ENCODE results near the gene KDM4B.
"Not testable (repeated sequence)": the region's sequence is repeated elsewhere in the genome, so short reads cannot be mapped to it uniquely, and the experiment has no call there.

Gene KDM4B

DNA sequence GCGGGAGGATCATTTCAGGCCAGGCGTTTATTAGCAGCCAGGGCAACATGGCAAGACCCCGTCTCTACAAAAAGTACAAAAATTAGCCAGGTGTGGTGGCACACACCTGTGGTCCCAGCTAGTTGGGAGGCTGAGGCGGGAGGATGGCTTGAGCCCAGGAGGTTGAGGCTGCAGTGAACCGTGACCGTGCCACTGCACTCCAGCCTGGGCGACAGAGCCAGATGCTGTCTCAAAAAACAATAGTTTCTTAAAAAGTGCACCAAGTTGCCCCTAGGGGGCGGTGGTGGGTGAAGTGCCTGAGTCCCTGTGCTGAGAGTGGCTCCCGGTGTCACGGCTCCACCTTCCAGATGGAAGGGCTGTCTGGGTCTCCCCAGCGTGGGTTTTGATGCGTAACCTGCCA, 60.7 kb downstream of the KDM4B start:
- Histone ChIP-seq H3K4me1 (ENCODE audit: control insufficient read depth, insufficient read depth, low read length) (peaks cover 16% of the 10 kb centered on the region), H3K36me3 (ENCODE audit: control insufficient read depth, insufficient read depth, low read length, severe bottlenecking) (peaks cover 19% of the 10 kb centered on the region)
- H3K4me3 ChIP-seq (ENCODE audit: low read length); H3K9ac ChIP-seq (ENCODE audit: low read length); H3K9me3 ChIP-seq (ENCODE audit: control insufficient read depth, low read length); H3K27me3 ChIP-seq (replicated peaks; ENCODE audit: control insufficient read depth, insufficient read depth, low read length): not testable (repeated sequence)
- DNase-seq (ENCODE audit: low read depth): peak; percentile 71

DNA sequence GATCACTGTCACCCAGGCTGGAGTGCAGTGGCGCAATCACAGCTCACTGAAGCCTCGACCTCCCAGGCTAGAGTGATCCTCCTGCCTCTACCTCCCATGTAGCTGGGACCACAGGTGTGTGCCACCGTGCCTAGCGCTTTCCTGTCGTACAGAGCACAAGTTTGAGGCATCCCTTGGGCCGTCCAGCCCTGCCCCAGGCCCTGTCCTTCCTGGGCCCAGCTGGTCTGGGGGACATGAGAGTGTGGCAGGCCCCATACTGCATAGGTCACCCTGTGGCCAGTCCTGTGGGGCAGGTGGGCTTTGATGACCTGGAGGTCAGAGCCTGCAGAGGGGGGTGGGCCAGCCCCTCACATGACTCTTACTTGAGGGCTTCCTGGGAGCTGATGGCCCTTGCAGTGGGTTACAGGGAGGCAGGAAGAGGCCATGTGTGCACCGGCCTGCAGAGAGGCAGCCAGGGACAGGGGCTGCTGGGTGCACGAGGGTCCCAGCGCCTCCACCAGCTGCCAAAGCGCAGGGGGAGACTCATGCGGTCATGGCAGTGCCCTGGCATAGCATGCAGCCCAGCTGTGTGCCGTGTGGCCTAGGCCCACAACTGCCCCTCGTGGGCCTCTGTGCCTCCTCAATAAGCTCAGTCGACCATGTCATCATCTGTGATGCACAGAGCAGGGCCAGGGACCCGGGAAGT, 61.4 kb downstream of the KDM4B start:
- H3K4me3 ChIP-seq (ENCODE audit: low read length): no peak overlapping the region
- DNase-seq (ENCODE audit: low read depth): no peak
- peaks cover 26% of the 10 kb centered on the region for H3K36me3 ChIP-seq (ENCODE audit: control insufficient read depth, insufficient read depth, low read length, severe bottlenecking)

DNA sequence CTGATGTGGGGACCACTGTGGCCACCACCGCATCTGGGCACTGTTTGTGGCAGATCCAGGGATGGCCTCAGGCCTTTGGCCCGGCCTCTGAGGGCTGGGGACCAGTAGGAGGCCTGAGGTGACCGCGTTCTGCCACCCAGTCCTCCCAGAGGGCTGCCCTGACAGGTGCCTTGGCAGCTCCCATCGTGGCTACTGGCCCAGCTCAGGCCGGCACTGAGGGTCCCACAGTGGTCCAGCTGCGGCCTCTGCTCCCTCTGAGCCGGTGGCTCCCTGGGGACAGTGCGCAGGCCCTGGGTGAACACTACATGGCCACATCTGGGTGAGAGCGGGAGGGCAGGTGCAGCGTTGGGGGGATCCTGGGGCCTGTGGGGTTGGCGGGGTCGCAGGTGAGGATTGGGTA, 61.9 kb downstream of the KDM4B start:
- H3K4me3 ChIP-seq (ENCODE audit: low read length): no peak overlapping the region
- no peak overlapping the region for H3K9ac ChIP-seq (ENCODE audit: low read length)
- H3K4me1 ChIP-seq (ENCODE audit: control insufficient read depth, insufficient read depth, low read length): peaks cover 16% of the 10 kb centered on the region
- H3K36me3 ChIP-seq (ENCODE audit: control insufficient read depth, insufficient read depth, low read length, severe bottlenecking): peaks cover 28% of the 10 kb centered on the region
- no peak for DNase-seq (ENCODE audit: low read depth)
- H3K9me3 ChIP-seq (ENCODE audit: control insufficient read depth, low read length): no peaks in the 10 kb centered on the region
- H3K27me3 ChIP-seq (replicated peaks; ENCODE audit: control insufficient read depth, insufficient read depth, low read length): no peaks in the 10 kb centered on the region

More for the DNA sequence above, 61.4 kb downstream of the KDM4B start:
- Histone ChIP-seq H3K27me3 (replicated peaks; ENCODE audit: control insufficient read depth, insufficient read depth, low read length) (no peaks in the 10 kb centered on the region), H3K4me1 (ENCODE audit: control insufficient read depth, insufficient read depth, low read length) (peaks cover 16% of the 10 kb centered on the region), H3K9ac (ENCODE audit: low read length) (peak overlapping the region; percentile 6), H3K9me3 (ENCODE audit: control insufficient read depth, low read length) (no peaks in the 10 kb centered on the region)

DNA sequence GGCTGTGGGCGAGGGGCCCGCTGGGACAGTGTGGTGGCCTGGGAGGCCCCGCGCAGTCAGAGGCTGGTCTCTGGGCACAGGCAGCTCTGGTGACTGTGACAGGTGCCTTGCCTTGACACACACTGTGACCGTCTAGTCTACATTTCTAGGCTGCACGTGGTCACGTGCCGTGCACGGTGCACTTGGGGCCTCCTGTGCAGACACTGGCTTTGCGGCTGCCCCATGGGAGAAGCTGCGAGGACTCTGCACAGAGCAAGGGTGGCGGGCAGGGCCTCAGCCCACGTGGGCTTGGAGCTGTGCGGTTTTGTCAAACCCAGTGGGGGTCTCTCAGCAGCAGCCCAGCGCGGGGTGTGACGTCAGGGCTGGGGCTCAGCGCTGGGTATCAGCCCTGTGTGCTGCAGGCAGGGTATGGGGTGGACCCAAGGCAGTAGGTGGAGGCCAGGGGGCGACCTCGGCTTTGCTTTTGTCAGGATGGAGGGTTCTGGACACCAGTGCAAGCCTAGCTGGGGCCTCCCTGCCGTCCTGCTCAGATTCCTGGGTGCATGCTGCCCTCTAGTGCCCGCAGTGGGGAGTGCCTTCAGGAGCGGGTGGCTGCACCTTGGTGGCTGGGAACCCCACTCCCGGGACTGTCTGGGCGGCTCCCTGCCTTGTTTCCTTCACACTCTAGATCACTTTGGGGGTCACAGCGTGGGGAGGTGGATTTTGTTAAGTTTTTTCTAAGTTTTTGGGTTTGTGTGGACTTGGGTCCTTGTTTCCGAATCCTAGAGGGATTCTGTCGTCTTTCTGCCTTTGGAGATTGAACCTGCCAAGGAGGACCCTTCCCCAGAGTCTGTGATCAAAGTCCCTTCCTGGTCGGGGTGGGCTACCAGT, 62.6 kb downstream of the KDM4B start:
- Histone ChIP-seq H3K36me3 (ENCODE audit: control insufficient read depth, insufficient read depth, low read length, severe bottlenecking) (peaks cover 28% of the 10 kb centered on the region), H3K4me3 (ENCODE audit: low read length) (no peak overlapping the region), H3K27me3 (replicated peaks; ENCODE audit: control insufficient read depth, insufficient read depth, low read length) (no peaks in the 10 kb centered on the region), H3K9ac (ENCODE audit: low read length) (no peak overlapping the region), H3K9me3 (ENCODE audit: control insufficient read depth, low read length) (no peaks in the 10 kb centered on the region), H3K4me1 (ENCODE audit: control insufficient read depth, insufficient read depth, low read length) (peaks cover 16% of the 10 kb centered on the region)
- peak; percentile 85 for DNase-seq (ENCODE audit: low read depth)

DNA sequence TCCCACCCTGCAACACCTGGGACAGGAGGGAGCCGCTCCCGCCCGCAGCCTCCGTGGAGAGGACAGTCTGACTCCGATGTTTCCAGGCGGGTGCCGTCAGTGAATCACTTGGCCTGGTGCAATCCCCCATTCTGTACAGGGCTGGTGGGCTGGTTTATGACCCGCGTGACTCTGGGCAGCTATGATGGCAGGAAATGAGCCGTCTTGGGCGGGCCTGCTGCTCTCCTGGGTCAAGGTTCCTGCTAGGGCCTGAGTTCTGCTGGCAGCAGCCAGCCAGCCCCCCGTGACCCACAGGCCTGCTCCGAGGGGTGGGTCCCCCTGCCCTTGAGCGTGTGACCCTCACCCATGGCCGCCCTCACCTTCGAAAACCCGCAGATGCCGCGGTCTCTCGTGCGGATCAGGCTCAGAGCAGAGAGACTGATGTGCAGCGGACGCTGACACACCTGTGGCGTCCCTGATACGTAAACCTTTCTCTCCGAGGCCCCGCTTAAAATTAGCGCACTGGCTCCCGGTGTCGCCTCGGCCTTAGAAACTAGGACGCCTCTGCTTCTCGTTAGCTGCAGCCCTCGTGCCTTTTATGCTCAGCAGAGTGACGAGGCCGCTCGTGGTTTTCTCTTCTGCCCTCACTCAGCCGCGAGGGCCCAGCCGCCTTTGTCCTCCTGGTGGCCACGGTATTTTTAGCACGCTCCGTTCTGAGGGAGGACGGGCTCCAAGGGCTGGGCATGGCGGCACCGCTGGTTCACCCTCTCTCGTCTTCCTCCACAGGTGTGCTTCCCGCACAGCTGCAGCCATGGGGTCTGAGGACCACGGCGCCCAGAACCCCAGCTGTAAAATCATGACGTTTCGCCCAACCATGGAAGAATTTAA, 63.4 kb downstream of the KDM4B start:
- Histone ChIP-seq H3K9me3 (ENCODE audit: control insufficient read depth, low read length) (no peaks in the 10 kb centered on the region), H3K36me3 (ENCODE audit: control insufficient read depth, insufficient read depth, low read length, severe bottlenecking) (peaks cover 28% of the 10 kb centered on the region), H3K4me3 (ENCODE audit: low read length) (no peak overlapping the region), H3K27me3 (replicated peaks; ENCODE audit: control insufficient read depth, insufficient read depth, low read length) (no peaks in the 10 kb centered on the region), H3K4me1 (ENCODE audit: control insufficient read depth, insufficient read depth, low read length) (peaks cover 11% of the 10 kb centered on the region), H3K9ac (ENCODE audit: low read length) (no peak overlapping the region)
- no peak for DNase-seq (ENCODE audit: low read depth)

DNA sequence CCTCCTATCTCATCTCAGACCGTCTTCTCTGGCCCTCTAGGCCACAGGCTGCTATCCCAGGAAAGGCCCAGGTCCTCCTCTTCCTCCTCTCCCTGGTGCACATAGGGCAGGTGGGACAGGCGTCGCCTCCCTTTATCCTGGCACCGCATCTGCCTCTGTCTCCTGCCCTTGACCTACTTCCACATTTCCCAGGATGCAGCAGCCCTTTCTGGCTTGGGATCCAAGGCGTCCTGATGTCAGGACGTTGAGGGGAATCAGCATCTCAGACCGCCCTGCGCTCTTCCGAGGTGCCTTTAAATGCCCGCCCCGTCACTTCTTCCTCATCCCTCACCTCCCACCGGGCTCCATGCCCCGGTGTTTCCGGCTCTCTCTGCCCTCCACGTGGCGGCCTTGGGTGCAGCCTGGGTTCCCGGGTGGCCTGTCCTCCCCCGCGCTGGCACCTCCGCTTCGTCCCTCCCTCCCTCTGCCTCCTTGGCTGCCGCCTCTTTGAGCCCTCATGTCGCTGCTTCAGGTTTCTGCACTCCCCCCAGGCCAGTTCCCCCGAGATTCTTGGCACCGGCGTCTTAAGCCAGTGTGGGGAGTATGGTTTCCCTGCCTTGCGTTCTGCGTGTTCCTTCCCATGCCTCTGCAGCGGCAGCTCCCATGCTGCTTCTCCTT, 66.3 kb downstream of the KDM4B start:
- no peak for DNase-seq (ENCODE audit: low read depth)
- Histone ChIP-seq H3K9me3 (ENCODE audit: control insufficient read depth, low read length) (no peaks in the 10 kb centered on the region), H3K27me3 (replicated peaks; ENCODE audit: control insufficient read depth, insufficient read depth, low read length) (no peaks in the 10 kb centered on the region), H3K4me1 (ENCODE audit: control insufficient read depth, insufficient read depth, low read length) (peaks cover 16% of the 10 kb centered on the region), H3K4me3 (ENCODE audit: low read length) (no peak overlapping the region), H3K9ac (ENCODE audit: low read length) (no peak overlapping the region), H3K36me3 (ENCODE audit: control insufficient read depth, insufficient read depth, low read length, severe bottlenecking) (peaks cover 35% of the 10 kb centered on the region)

DNA sequence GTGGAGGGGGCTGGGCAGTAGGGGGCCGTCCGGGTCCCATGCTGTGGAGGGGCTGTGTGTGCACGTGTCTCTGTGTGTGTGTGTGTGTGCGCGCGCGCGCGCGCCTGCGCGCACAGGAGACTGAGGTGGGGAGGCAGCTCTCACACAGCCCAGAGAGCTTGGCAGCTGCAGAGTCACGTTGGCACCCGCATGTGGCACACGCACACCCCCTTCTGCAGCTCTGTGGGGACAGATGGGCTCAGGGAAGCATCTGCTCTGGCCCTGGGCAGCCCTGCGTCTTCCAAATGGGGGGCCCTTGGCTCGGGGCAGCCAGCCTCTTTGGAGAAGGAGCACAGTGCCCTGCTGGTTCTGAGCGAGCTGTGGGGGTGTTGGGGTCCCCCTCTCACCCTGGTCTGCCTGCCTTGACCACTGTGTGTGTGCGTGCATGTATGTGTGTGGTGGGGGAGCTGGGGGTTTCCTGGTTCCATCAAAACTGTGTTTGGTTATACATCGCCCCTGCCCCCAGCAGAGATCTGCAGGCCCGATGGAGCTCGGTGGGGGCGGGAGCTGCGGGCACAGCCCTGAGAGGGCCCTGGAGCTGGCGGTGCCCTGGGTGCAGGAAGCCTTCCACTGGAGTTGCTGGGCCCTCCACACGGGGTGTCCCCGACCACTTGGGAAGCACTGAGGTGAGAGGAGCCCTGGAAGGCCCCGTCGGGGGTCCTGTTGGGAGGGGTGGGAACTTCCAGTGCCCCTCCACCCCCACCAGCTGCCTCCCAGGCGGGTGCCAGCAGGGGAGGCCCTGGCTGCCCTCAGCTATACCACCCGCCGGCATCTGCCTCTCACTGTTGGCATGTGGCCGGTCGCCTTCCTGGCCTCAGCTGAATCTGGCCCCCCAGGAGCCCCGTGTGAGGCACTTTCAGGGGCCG, 67.1 kb downstream of the KDM4B start:
- Histone ChIP-seq H3K4me1 (ENCODE audit: control insufficient read depth, insufficient read depth, low read length) (peaks cover 16% of the 10 kb centered on the region), H3K36me3 (ENCODE audit: control insufficient read depth, insufficient read depth, low read length, severe bottlenecking) (peaks cover 43% of the 10 kb centered on the region), H3K27me3 (replicated peaks; ENCODE audit: control insufficient read depth, insufficient read depth, low read length) (no peaks in the 10 kb centered on the region), H3K9ac (ENCODE audit: low read length) (no peak overlapping the region), H3K9me3 (ENCODE audit: control insufficient read depth, low read length) (no peaks in the 10 kb centered on the region), H3K4me3 (ENCODE audit: low read length) (no peak overlapping the region)
- DNase-seq (ENCODE audit: low read depth): no peak

DNA sequence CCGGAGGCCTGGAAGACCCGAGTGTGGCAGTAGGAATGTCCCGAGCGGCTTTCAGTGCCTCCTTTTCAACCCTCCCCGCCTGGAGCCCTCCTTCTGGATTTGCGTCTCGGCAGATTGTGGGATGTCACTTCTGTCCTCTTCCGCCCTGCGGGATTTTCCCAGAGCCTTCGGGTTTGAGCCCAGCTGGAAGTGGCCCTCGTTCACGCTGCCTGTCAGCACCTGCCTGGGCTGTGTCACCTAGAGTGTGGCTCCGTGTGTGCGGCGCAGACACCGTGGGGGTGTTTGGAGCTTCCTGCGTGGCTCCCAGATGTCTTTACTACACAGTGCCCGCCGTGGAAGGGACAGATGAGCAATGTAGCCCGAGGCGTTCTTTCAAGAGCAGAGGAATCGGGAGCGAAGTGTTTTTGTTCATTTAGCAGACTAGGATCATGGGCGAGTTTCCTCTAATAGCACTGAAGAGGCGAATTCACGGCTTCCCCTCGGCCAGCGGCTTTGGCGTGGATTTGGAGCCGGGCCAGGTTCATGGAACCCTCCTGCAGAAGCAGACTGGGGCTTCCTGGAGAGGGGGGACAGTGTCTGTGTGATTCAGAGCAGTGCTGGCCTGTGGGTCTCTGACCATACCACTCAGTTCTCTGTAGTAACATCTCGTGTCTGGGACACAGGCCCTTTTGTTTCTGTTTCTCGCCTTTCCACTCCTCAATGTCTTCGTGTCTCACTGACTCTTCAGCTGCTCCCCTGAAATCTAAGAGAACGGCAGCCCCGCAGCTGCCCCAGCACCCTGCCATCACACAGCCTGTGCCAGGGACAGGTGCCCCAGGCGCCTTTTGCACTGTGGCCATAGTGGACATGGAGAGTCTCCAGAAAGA, 68.0 kb downstream of the KDM4B start:
- peaks cover 11% of the 10 kb centered on the region for H3K4me1 ChIP-seq (ENCODE audit: control insufficient read depth, insufficient read depth, low read length)
- no peaks in the 10 kb centered on the region for H3K9me3 ChIP-seq (ENCODE audit: control insufficient read depth, low read length)
- H3K4me3 ChIP-seq (ENCODE audit: low read length): no peak overlapping the region
- DNase-seq (ENCODE audit: low read depth): peak; percentile 81
- H3K36me3 ChIP-seq (ENCODE audit: control insufficient read depth, insufficient read depth, low read length, severe bottlenecking): peaks cover 52% of the 10 kb centered on the region
- no peaks in the 10 kb centered on the region for H3K27me3 ChIP-seq (replicated peaks; ENCODE audit: control insufficient read depth, insufficient read depth, low read length)
- no peak overlapping the region for H3K9ac ChIP-seq (ENCODE audit: low read length)

DNA sequence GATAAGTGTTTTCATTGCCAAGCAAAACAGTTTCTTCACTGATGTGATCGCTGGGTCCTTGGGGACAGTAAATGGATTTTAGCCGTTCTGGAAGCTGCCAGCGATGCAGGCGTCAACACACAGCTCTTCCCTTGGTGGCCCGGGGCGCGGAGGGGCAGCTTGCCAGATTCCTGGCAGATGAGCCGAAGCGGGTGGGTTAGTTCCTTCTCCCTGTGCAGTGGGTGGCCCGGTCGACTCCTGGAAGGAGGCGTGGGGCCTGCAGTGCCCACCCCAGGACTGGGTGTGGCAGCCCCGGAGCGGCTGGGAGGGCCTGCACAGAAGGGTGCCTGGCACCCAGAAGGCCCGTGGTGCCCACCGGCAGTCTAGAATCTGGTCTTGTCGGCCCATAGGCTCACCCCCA, 69.0 kb downstream of the KDM4B start:
- H3K9ac ChIP-seq (ENCODE audit: low read length): no peak overlapping the region
- H3K36me3 ChIP-seq (ENCODE audit: control insufficient read depth, insufficient read depth, low read length, severe bottlenecking): peaks cover 59% of the 10 kb centered on the region
- no peaks in the 10 kb centered on the region for H3K9me3 ChIP-seq (ENCODE audit: control insufficient read depth, low read length)
- DNase-seq (ENCODE audit: low read depth): no peak
- H3K4me1 ChIP-seq (ENCODE audit: control insufficient read depth, insufficient read depth, low read length): peaks cover 11% of the 10 kb centered on the region
- H3K4me3 ChIP-seq (ENCODE audit: low read length): no peak overlapping the region
- H3K27me3 ChIP-seq (replicated peaks; ENCODE audit: control insufficient read depth, insufficient read depth, low read length): no peaks in the 10 kb centered on the region

Measured in adipocyte (in vitro differentiated cells).